B cell (primary cell): Measurements from ENCODE around the gene HSH2D. TPM values are rescaled to one million over a fixed set of nuclear protein-coding genes. Genes with fewer than 3 reads are reported as not detected.

Source experiments
- ATAC-seq: fragments of 200-7000 bp; cut with Tn5 transposase; one replicate; pipeline ENCODE4 v1.10.0; 2021; ENCODE audit warnings: low read depth, mild to moderate bottlenecking, moderate number of reproducible peaks, moderate library complexity
- CTCF ChIA-PET: fragments of 350-600 bp; sonication (Branson Sonifier 250); formaldehyde crosslinking; loops from one replicate; lab custom pipeline; 2021; ENCODE audit warnings: antibody characterized with exemption, inconsistent platforms; lab: Charles Lee
- POLR2A ChIA-PET: fragments of 350-600 bp; sonication (Branson Sonifier 250); formaldehyde crosslinking; loops from one replicate; lab custom pipeline; 2021; ENCODE audit warnings: antibody characterized with exemption; lab: Charles Lee
- DNase-seq: peaks from one replicate; pipeline ENCODE4 v3.0.0; 2013
- H2AFZ ChIP-seq: 2 replicates; pipeline ENCODE4 v1.6.1; 2012; ENCODE audit warnings: mild to moderate bottlenecking, low read depth, low read length; ENCODE audit not compliant: insufficient read depth, poor library complexity, severe bottlenecking
- H3K27ac ChIP-seq, 2 donors: 1 replicate in 1 of 2; 2 replicates in 1 of 2; pipeline ENCODE4 v1.5.1; 2012 to 2013; ENCODE audit warnings: low read length in 2 of 2, mild to moderate bottlenecking in 2 of 2, moderate library complexity in 1 of 2
- H3K27me3 ChIP-seq, 4 experiments: fragments of 200-600 bp in 1 of 4; sonication (generic) in 1 of 4; replicated peaks in 1 of 4; 1 replicate in 2 of 4; 2 replicates in 2 of 4; pipeline versions ENCODE4 v1.6.1 to v1.7.0; 2013 to 2016; ENCODE audit warnings: low read length in 3 of 4, mild to moderate bottlenecking in 2 of 4, mixed read lengths in 1 of 4, moderate library complexity in 1 of 4; ENCODE audit not compliant: insufficient read depth in 4 of 4, control insufficient read depth in 3 of 4; ENCODE audit errors: control extremely low read depth in 1 of 4
- H3K36me3 ChIP-seq, 2 experiments: replicated peaks in 1 of 2; 1 replicate in 1 of 2; 2 replicates in 1 of 2; pipeline versions ENCODE4 v1.6.1 to v1.7.1; 2013; ENCODE audit warnings: low read length in 1 of 2; ENCODE audit not compliant: insufficient read depth in 2 of 2, control insufficient read depth in 1 of 2; ENCODE audit errors: control extremely low read depth in 1 of 2, extremely low read depth in 1 of 2
- H3K4me1 ChIP-seq, 2 donors: fragments of 200-600 bp in 1 of 2; sonication (generic) in 1 of 2; 1 replicate in 1 of 2; 2 replicates in 1 of 2; pipeline versions ENCODE4 v1.5.1 to v1.6.1; 2013 to 2017; ENCODE audit warnings: low read length in 2 of 2; ENCODE audit not compliant: control insufficient read depth in 2 of 2, insufficient read depth in 2 of 2
- H3K4me2 ChIP-seq: replicated peaks from 2 replicates; pipeline ENCODE3; 2012; ENCODE audit warnings: mild to moderate bottlenecking, low read depth, low read length; ENCODE audit not compliant: poor library complexity, severe bottlenecking
- H3K4me3 ChIP-seq, 5 experiments: fragments of 200-600 bp in 1 of 5; sonication (generic) in 1 of 5; 1 replicate in 3 of 5; 2 replicates in 2 of 5; pipeline versions ENCODE4 v1.5.1 to v1.7.0; 2011 to 2016; ENCODE audit warnings: low read length in 4 of 5, mild to moderate bottlenecking in 4 of 5, low read depth in 2 of 5, control low read depth in 1 of 5, moderate library complexity in 1 of 5; ENCODE audit not compliant: insufficient read depth in 1 of 5; ENCODE audit errors: control extremely low read depth in 1 of 5, extremely low read depth in 1 of 5
- H3K79me2 ChIP-seq: fragments of 200-600 bp; sonication (generic); one replicate; pipeline ENCODE4 v1.6.0; 2016; ENCODE audit warnings: low read length; ENCODE audit not compliant: control insufficient read depth, insufficient read depth
- H3K9ac ChIP-seq: fragments of 200-600 bp; sonication (generic); 2 replicates; pipeline ENCODE4 v1.6.1; 2017; ENCODE audit warnings: mild to moderate bottlenecking, low read length, moderate library complexity
- H3K9me3 ChIP-seq, 3 donors: one replicate each; pipeline versions ENCODE4 v1.6.1 to v1.7.1; 2013; ENCODE audit warnings: low read length in 2 of 3; ENCODE audit not compliant: control insufficient read depth in 2 of 3, insufficient read depth in 1 of 3; ENCODE audit errors: control extremely low read depth in 1 of 3
- H4K20me1 ChIP-seq: 2 replicates; pipeline ENCODE4 v1.6.0; 2012; ENCODE audit warnings: mild to moderate bottlenecking, low read length; ENCODE audit not compliant: insufficient read depth, control insufficient read depth, poor library complexity, severe bottlenecking
- H3K27ac Mint-ChIP-seq: one replicate; pipeline ENCODE4 v1.8.0; 2021; ENCODE audit warnings: mixed read lengths
- H3K27me3 Mint-ChIP-seq: one replicate; pipeline ENCODE4 v1.8.0; 2021; ENCODE audit warnings: mixed read lengths
- H3K4me1 Mint-ChIP-seq: one replicate; pipeline ENCODE4 v1.8.0; 2021; ENCODE audit warnings: mixed read lengths
- H3K4me3 Mint-ChIP-seq: one replicate; pipeline ENCODE4 v1.8.0; 2021; ENCODE audit warnings: mixed read lengths
- H3K9me3 Mint-ChIP-seq: one replicate; pipeline ENCODE4 v1.8.0; 2022; ENCODE audit warnings: mixed read lengths; ENCODE audit not compliant: insufficient read depth
- EZH2 ChIP-seq: IDR thresholded peaks from 2 replicates; pipeline ENCODE4 v1.6.1; 2012; ENCODE audit warnings: borderline replicate concordance, low read depth, mild to moderate bottlenecking, moderate library complexity, low read length; ENCODE audit not compliant: insufficient read depth, poor library complexity, severe bottlenecking
- WGBS: methylation state at CpG from one replicate; pipeline ENCODE4 v1.1.5; 2013; ENCODE audit warnings: missing lambda C conversion rate; ENCODE audit not compliant: insufficient coverage; 5-methylcytosine and 5-hydroxymethylcytosine counted together
- intact Hi-C: fragments of 100-400 bp; cut with micrococcal nuclease; formaldehyde crosslinking; loops from one replicate; pipeline ENCODE4 v1.10.0; 2022
- polyA plus RNA-seq: library from polyadenylated mRNA; depleted of rRNA; stranded (reverse); fragments of >200 nt; gene quantifications from 2 replicates; pipeline ENCODE4 v1.2.3, GENCODE V29; 2012
- total RNA-seq, 2 donors: library from RNA; stranded (reverse); fragments of 120-200 nt in 1 of 2; gene quantifications; 1 replicate in 1 of 2; 2 replicates in 1 of 2; pipeline versions ENCODE4 v1.2.3 to v1.2.4, GENCODE V29; 2013 to 2022
- TF ChIP-seq, protein P1 (sequence below): fragments of 200-600 bp; IDR thresholded peaks from one replicate; pipeline ENCODE4 v1.8.0; 2022; ENCODE audit warnings: antibody characterized with exemption, mild to moderate bottlenecking

Gene HSH2D
- total and polyA plus RNA-seq, 2 donors (not counting 1 experiment from before 2014, with no cell fraction given), result 259 to 299 TPM

- H3K9ac ChIP-seq, result no peak overlapping the region
- WGBS, result 75% methylated on average over 2 of the region's 5 CpGs
- ChIA-PET POLR2A (no interaction called here), CTCF (no interaction called here)
- peaks cover 49 to 54% of the 10 kb centered on the region in 2 donors for H3K4me1 ChIP-seq
- H3K27me3 ChIP-seq, result no peaks in the 10 kb centered on the region
- H4K20me1 ChIP-seq, result peaks cover 50% of the 10 kb centered on the region
- DNase-seq (no peak), ATAC-seq (no peak)
- peaks cover 2 to 64% of the 10 kb centered on the region in 2 experiments for H3K36me3 ChIP-seq
- Mint-ChIP-seq H3K27ac (peak overlapping the region; percentile 46), H3K27me3 (no peaks in the 10 kb centered on the region), H3K4me3 (no peak overlapping the region), H3K9me3 (no peaks in the 10 kb centered on the region), H3K4me1 (peaks cover 49% of the 10 kb centered on the region)
- intact Hi-C loops, result no loop called here
- no peak overlapping the region for H2AFZ ChIP-seq
- H3K4me2 ChIP-seq, result no peak overlapping the region
- TF ChIP-seq EZH2, result no peak
- TF ChIP-seq, protein P1, sequence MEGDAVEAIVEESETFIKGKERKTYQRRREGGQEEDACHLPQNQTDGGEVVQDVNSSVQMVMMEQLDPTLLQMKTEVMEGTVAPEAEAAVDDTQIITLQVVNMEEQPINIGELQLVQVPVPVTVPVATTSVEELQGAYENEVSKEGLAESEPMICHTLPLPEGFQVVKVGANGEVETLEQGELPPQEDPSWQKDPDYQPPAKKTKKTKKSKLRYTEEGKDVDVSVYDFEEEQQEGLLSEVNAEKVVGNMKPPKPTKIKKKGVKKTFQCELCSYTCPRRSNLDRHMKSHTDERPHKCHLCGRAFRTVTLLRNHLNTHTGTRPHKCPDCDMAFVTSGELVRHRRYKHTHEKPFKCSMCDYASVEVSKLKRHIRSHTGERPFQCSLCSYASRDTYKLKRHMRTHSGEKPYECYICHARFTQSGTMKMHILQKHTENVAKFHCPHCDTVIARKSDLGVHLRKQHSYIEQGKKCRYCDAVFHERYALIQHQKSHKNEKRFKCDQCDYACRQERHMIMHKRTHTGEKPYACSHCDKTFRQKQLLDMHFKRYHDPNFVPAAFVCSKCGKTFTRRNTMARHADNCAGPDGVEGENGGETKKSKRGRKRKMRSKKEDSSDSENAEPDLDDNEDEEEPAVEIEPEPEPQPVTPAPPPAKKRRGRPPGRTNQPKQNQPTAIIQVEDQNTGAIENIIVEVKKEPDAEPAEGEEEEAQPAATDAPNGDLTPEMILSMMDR, result no peak
- peaks cover 0 to 6% (median 0%) of the 10 kb centered on the region in 3 donors for H3K9me3 ChIP-seq
- H3K79me2 ChIP-seq, result peaks cover 76% of the 10 kb centered on the region
- peak overlapping the region; percentile 33 to 88 for H3K27ac ChIP-seq
- no peak overlapping the region for H3K4me3 ChIP-seq
Observed at GRCh38 chr19:16121141-16121540, 22.3 kb upstream of the HSH2D start.

DNA sequence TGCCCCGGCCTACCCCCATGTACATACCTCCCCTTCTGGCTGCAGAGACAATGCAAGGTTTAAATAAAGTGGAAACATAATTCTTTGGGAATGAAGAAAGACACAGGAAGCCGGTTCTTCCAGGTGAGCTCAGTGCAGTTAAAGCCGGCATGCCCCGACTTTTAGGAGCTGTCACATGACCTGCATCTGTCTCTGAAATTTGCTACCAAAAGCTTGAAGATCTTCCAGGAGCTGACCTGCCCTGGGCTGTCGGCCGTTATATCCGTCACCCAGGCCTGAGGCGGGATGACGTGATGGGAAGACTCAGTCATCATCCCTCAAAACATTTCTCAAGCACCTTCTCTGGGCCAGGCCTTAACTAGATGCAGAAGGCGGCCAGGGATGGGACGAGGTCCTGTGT, 21.5 kb upstream of the HSH2D start:
- no peak for DNase-seq
- H3K27me3 ChIP-seq, result no peaks in the 10 kb centered on the region
- Mint-ChIP-seq H3K27ac (peak overlapping the region; percentile 46), H3K27me3 (no peaks in the 10 kb centered on the region), H3K4me1 (peaks cover 42% of the 10 kb centered on the region), H3K9me3 (no peaks in the 10 kb centered on the region), H3K4me3 (no peak overlapping the region)
- peaks cover 52% of the 10 kb centered on the region for H4K20me1 ChIP-seq
- H3K4me1 ChIP-seq, result peaks cover 41 to 45% of the 10 kb centered on the region in 2 donors
- ATAC-seq, result no peak
- H3K79me2 ChIP-seq, result peaks cover 76% of the 10 kb centered on the region
- H3K9ac ChIP-seq, result no peak overlapping the region
- no peak overlapping the region for H2AFZ ChIP-seq
- intact Hi-C loops, result no loop called here
- peaks cover 0 to 6% (median 0%) of the 10 kb centered on the region in 3 donors for H3K9me3 ChIP-seq
- TF ChIP-seq, protein P1, result no peak
- no peak for TF ChIP-seq EZH2
- CTCF ChIA-PET, result interaction anchor here (0.7 kb wide), 1 partner anchor 11 kb away, joined by 4 read pairs; the partner anchor contains the start of gene RAB8A
- peak overlapping the region in 1 of 2 donors; percentile 88 for H3K27ac ChIP-seq
- POLR2A ChIA-PET, result interaction anchor here (0.6 kb wide), 1 partner anchor 23 kb away, joined by 4 read pairs; no protein-coding TSS in a partner anchor
- H3K4me3 ChIP-seq, result no peak overlapping the region
- H3K36me3 ChIP-seq, result peaks cover 2 to 69% of the 10 kb centered on the region in 2 experiments
- 98% methylated on average over 7 of the region's 11 CpGs for WGBS
- no peak overlapping the region for H3K4me2 ChIP-seq
